ENCODE results near the gene SNTB2. TPM values are rescaled to one million over a fixed set of nuclear protein-coding genes. Genes with fewer than 3 reads are reported as not detected.
"Not testable (repeated sequence)": the region's sequence is repeated elsewhere in the genome, so short reads cannot be mapped to it uniquely, and the experiment has no call there.

Gene SNTB2
- total RNA-seq, 1 donor from 2014 or later, result 10.4 TPM

- no peak for ATAC-seq
- no peak for DNase-seq
- intact Hi-C loops (cut with micrococcal nuclease), result no loop called here
These were observed 83.9 kb downstream of the SNTB2 start for GRCh38 chr16:69270831-69271230.

GRCh38 chr16:69273009-69273408, 86.0 kb downstream of the SNTB2 start:
- intact Hi-C loops (cut with micrococcal nuclease), result no loop called here
- no peak for ATAC-seq
- DNase-seq, result no peak

GRCh38 chr16:69274699-69275235, 87.8 kb downstream of the SNTB2 start:
- DNase-seq, result no peak
- ATAC-seq, result no peak
- intact Hi-C loops (cut with micrococcal nuclease), result no loop called here

GRCh38 chr16:69276148-69277115, 89.5 kb downstream of the SNTB2 start:
- DNase-seq, result peak; percentile 51
- intact Hi-C loops (cut with micrococcal nuclease), result no loop called here
- peak; percentile 99 for ATAC-seq

- intact Hi-C loops (cut with micrococcal nuclease), result no loop called here
These were observed 90.4 kb downstream of the SNTB2 start for GRCh38 chr16:69277413-69277812.

GRCh38 chr16:69283851-69284250, 96.9 kb downstream of the SNTB2 start:
- intact Hi-C loops (cut with micrococcal nuclease), result loop anchor here (2.0 kb wide), 1 partner anchor 133 kb away; no protein-coding TSS in a partner anchor
- DNase-seq (no peak), ATAC-seq (no peak)

More at GRCh38 chr16:69277413-69277812, 90.4 kb downstream of the SNTB2 start:
- no peak for ATAC-seq
- DNase-seq, result no peak

DNA sequence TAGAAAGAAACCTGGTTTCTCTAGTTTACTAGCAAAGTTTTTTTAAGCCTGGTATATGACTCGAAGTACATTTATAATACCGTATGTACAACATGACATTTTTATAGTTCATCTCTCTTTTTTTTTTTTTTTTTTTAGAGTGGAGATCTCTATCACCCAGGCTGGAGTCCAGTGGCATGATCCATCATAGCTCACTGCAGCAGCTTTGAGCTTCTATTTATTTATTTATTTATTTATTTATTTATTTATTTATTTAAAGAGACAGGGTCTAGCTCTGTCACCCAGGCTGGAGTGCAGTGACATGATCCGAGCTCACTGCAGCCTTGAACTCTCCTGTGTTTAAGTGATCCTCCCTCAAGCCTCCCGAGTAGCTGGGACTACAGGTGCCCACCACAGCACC, 98.3 kb downstream of the SNTB2 start:
- ATAC-seq (no peak), DNase-seq (no peak)
- intact Hi-C loops (cut with micrococcal nuclease), result loop anchor here (2.0 kb wide), 1 partner anchor 134 kb away; no protein-coding TSS in a partner anchor

- peak; percentile 70 for DNase-seq
- intact Hi-C loops (cut with micrococcal nuclease), result no loop called here
- ATAC-seq, result peak; percentile 94
These were observed 100.2 kb downstream of the SNTB2 start for GRCh38 chr16:69286941-69287713.

GRCh38 chr16:69291657-69292056, 104.7 kb downstream of the SNTB2 start:
- ATAC-seq; intact Hi-C loops (cut with micrococcal nuclease); DNase-seq: not testable (repeated sequence)

DNA sequence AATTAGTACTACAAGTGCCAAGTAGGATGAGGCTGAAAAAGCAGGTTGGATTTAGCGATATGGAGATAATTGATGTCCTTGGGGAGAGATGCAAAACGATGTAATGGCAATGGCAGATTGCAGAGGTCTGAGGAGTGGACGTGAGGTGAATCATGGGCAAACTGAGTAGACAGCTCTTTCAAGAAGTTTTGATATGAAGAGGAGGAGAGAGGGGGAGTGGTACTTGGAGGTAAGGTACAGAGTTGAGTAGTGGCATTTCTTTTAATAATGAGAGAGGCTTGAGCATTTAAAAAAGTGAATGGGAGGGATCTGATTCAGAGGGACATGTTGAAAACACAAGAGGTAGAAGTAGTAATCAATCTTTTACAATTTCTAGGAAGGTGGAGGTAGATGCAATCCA, 106.4 kb downstream of the SNTB2 start:
- ATAC-seq, result no peak
- intact Hi-C loops (cut with micrococcal nuclease), result no loop called here
- DNase-seq, result no peak

GRCh38 chr16:69294051-69294450, 107.1 kb downstream of the SNTB2 start:
- intact Hi-C loops (cut with micrococcal nuclease), result no loop called here
- DNase-seq (no peak), ATAC-seq (no peak)

DNA sequence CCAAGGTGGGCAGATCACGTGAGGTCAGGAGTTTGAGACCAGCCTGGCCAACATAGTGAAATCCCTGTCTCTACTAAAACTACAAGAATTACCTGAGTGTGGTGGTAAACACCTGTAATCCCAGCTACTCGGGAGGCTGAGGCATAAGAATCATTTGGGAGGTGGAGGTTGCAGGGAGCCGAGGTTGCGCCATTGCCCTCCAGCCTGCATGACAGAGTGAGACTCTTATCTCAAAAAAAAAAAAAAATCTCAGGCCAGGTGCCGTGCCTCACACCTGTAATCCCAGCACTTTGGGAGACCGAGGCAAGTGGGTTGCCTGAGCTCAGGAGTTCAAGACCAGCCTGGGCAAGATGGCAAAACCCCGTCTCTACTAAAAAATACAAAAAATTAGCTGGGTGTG, 109.8 kb downstream of the SNTB2 start:
- DNase-seq; intact Hi-C loops (cut with micrococcal nuclease); ATAC-seq: not testable (repeated sequence)

GRCh38 chr16:69298261-69298660, 111.3 kb downstream of the SNTB2 start:
- ATAC-seq, result no peak
- intact Hi-C loops (cut with micrococcal nuclease), result no loop called here
- no peak for DNase-seq

GRCh38 chr16:69301187-69301586, 114.2 kb downstream of the SNTB2 start:
- ATAC-seq (no peak), DNase-seq (no peak)
- intact Hi-C loops (cut with micrococcal nuclease), result no loop called here

- ATAC-seq (no peak), DNase-seq (no peak)
- intact Hi-C loops (cut with micrococcal nuclease), result no loop called here
These were observed 114.9 kb downstream of the SNTB2 start for GRCh38 chr16:69301861-69302260.

DNA sequence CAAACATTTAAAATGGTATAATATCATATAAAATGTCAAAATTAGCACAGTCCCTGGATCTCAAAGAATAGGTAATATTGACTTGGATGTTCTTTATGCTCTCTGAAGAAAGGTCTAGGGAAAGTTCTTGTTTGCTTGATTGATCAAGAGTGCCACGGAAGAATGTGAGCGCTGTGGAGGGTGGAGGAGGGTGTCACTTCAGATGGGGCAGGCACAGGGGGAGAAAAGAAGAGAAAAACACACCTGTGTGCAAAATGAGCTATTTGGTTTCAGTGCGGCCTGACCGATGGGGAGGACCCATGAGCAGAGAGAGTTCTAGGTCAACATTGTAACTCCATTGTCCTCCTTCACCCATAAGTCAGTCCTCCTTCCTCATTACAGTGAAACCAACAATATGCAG, 115.3 kb downstream of the SNTB2 start:
- DNase-seq (no peak), ATAC-seq (no peak)
- intact Hi-C loops (cut with micrococcal nuclease), result no loop called here

- DNase-seq (no peak), ATAC-seq (no peak)
- intact Hi-C loops (cut with micrococcal nuclease), result no loop called here
These were observed 119.1 kb downstream of the SNTB2 start for GRCh38 chr16:69306031-69306430.

GRCh38 chr16:69307091-69307490, 120.1 kb downstream of the SNTB2 start:
- intact Hi-C loops (cut with micrococcal nuclease), result no loop called here
- no peak for ATAC-seq
- no peak for DNase-seq

- ATAC-seq (no peak), DNase-seq (no peak)
- intact Hi-C loops (cut with micrococcal nuclease), result no loop called here
These were observed 120.9 kb downstream of the SNTB2 start for GRCh38 chr16:69307856-69308255.

GRCh38 chr16:69309316-69309715, 122.4 kb downstream of the SNTB2 start:
- ATAC-seq, result no peak
- intact Hi-C loops (cut with micrococcal nuclease), result no loop called here
- DNase-seq, result no peak
